ENCODE results near the gene ANO1. TPM values are rescaled to one million over a fixed set of nuclear protein-coding genes. Genes with fewer than 3 reads are reported as not detected.
A peak's percentile ranks its signal among the peaks of the same experiment; 100 is the strongest.

ANO1 gene
- total and polyA plus RNA-seq, 2 of the 8 experiments (the other 6 are each of a cell fraction or from before 2014, with no cell fraction given), result 4.7 to 5.0 TPM

- Histone ChIP-seq H3K56ac (replicated peaks; ENCODE audit: insufficient read length, low read depth, low read length) (no peak overlapping the region), H3K18ac (ENCODE audit: extremely low read depth, low read length) (no peak overlapping the region; the same call in 1 of the 2 replicates), H3K23ac (ENCODE audit: insufficient read length) (no peak overlapping the region), H3K9ac (replicated peaks in 1 of 4; ENCODE audit: extremely low read depth in 1 of 4, low read depth in 3 of 4, low read length in 3 of 4) (no peak overlapping the region), H3K23me2 (ENCODE audit: low read depth, low read length) (no peaks in the 10 kb centered on the region), H2BK120ac (replicated peaks; ENCODE audit: low read depth, low read length) (no peak overlapping the region), H3K14ac (ENCODE audit: insufficient read length) (no peak overlapping the region), H2AFZ (ENCODE audit: low read length) (no peak overlapping the region), H2BK15ac (ENCODE audit: low read length) (no peak overlapping the region), H4K8ac (ENCODE audit: extremely low read depth, insufficient read depth, low read length) (no peak overlapping the region), H2BK5ac (ENCODE audit: low read depth, low read length) (no peak overlapping the region), H2AK5ac (ENCODE audit: low read depth, low read length) (no peak overlapping the region), H2BK20ac (ENCODE audit: low read length) (no peak overlapping the region), H3K4me3 (ENCODE audit: extremely low read depth in 1 of 4, insufficient read depth in 2 of 4, low read depth in 3 of 4, low read length in 4 of 4) (no peak overlapping the region), H3K79me1 (ENCODE audit: low read depth, low read length) (no peaks in the 10 kb centered on the region), H3K36me3 (ENCODE audit: control insufficient read depth in 2 of 4, insufficient read depth in 4 of 4, low read length in 3 of 4) (no peaks in the 10 kb centered on the region), H3K4me2 (ENCODE audit: insufficient read depth in 1 of 2, low read depth in 2 of 2, low read length in 2 of 2) (no peak overlapping the region), H3K27ac (ENCODE audit: low read depth, low read length) (no peak overlapping the region), H3K4ac (replicated peaks; ENCODE audit: insufficient read length, low read depth, low read length) (no peak overlapping the region), H3K4me1 (replicated peaks in 1 of 4; ENCODE audit: control insufficient read depth in 3 of 4, insufficient read depth in 4 of 4, low read length in 3 of 4) (peaks cover 0 to 18% (median 5%) of the 10 kb centered on the region in 4 experiments; a peak in 4 of 7 replicates), H2BK12ac (ENCODE audit: low read depth, low read length) (no peak overlapping the region), H4K5ac (ENCODE audit: insufficient read length, low read depth, low read length) (no peak overlapping the region), H3K79me2 (ENCODE audit: control insufficient read depth in 1 of 2, insufficient read depth in 2 of 2, low read length in 2 of 2) (no peaks in the 10 kb centered on the region), H4K20me1 (replicated peaks in 1 of 2; ENCODE audit: control insufficient read depth in 1 of 2, insufficient read depth in 2 of 2, low read length in 2 of 2) (no peaks in the 10 kb centered on the region), H3K27me3 (replicated peaks in 1 of 4; ENCODE audit: control insufficient read depth in 3 of 4, extremely low read depth in 1 of 4, insufficient read depth in 3 of 4, low read length in 3 of 4) (peaks cover 0 to 13% (median 4%) of the 10 kb centered on the region in 4 experiments; a peak in 5 of 7 replicates), H3K9me3 (ENCODE audit: insufficient read depth in 2 of 2, low read depth in 1 of 2, low read length in 1 of 2) (no peaks in the 10 kb centered on the region), H4K91ac (replicated peaks; ENCODE audit: insufficient read length, low read length) (peak overlapping the region; percentile 66)
- 93% methylated on average over 13 of the region's 13 CpGs; no CpG with 5 or more reads in 1 of the 2 experiments for WGBS, 2 experiments (ENCODE audit: extremely low coverage in 1 of 2, insufficient coverage in 1 of 2, insufficient read length in 1 of 2, insufficient replicate concordance in 2 of 2, low coverage in 1 of 2, low lambda C conversion rate in 2 of 2, missing lambda C conversion rate in 1 of 2)
- ChIA-PET POLR2A (ENCODE audit: partially characterized antibody) (no interaction called here), CTCF (ENCODE audit: partially characterized antibody) (interaction anchor here (0.6 to 3.0 kb wide), 7 partner anchors 9 to 235 kb away, joined by 3 to 11 read pairs (median 5); no protein-coding TSS in a partner anchor)
- DNase-seq (ENCODE audit: low read depth in 1 of 2, low spot score in 2 of 2) (no peak), FAIRE-seq (no peak)
- no peak for TF ChIP-seq SAP30 (IDR thresholded peaks at IDR 0.05; ENCODE audit: insufficient read depth, insufficient replicate concordance, low read length)
- TF ChIP-seq ATF3 (IDR thresholded peaks at IDR 0.05; ENCODE audit: insufficient read depth, low read depth, low read length), result no peak
- TF ChIP-seq TAF1 (IDR thresholded peaks at IDR 0.05; ENCODE audit: low read depth, low read length), result no peak
- no peak for TF ChIP-seq CREB1 (IDR thresholded peaks at IDR 0.05)
- no peak for TF ChIP-seq CEBPB (IDR thresholded peaks at IDR 0.05; ENCODE audit: low read depth, low read length)
- no peak for TF ChIP-seq NRF1 (IDR thresholded peaks at IDR 0.05; ENCODE audit: low read depth, low read length)
- TF ChIP-seq E2F6 (IDR thresholded peaks at IDR 0.05), result no peak
- TF ChIP-seq CBX5 (IDR thresholded peaks at IDR 0.05; ENCODE audit: low read depth, low read length), result no peak
- TF ChIP-seq, protein P1, sequence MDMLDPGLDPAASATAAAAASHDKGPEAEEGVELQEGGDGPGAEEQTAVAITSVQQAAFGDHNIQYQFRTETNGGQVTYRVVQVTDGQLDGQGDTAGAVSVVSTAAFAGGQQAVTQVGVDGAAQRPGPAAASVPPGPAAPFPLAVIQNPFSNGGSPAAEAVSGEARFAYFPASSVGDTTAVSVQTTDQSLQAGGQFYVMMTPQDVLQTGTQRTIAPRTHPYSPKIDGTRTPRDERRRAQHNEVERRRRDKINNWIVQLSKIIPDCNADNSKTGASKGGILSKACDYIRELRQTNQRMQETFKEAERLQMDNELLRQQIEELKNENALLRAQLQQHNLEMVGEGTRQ (IDR thresholded peaks at IDR 0.05; ENCODE audit: low read length), result no peak
- no peak for TF ChIP-seq EGR1 (IDR thresholded peaks at IDR 0.05; ENCODE audit: borderline replicate concordance, low read depth, low read length)
- no peak for TF ChIP-seq EP300 (IDR thresholded peaks at IDR 0.05; ENCODE audit: borderline replicate concordance in 1 of 2, low read depth in 2 of 2, low read length in 2 of 2)
These were observed 69.6 kb downstream of the ANO1 start for GRCh38 chr11:70147668-70148067.
